ENCODE results near the gene FBXO39. TPM values are rescaled to one million over a fixed set of nuclear protein-coding genes. Genes with fewer than 3 reads are reported as not detected.
"Not testable (repeated sequence)": the region's sequence is repeated elsewhere in the genome, so short reads cannot be mapped to it uniquely, and the experiment has no call there.

FBXO39 gene
- polyA plus RNA-seq, 12 donors = 0.07 to 0.41 (median 0.20) TPM; not detected in 7

GRCh38 chr17:6789146-6789545 lies 13.1 kb downstream of the FBXO39 start:
- no peak for DNase-seq

- DNase-seq = no peak
Measured at GRCh38 chr17:6793748-6794493, 17.9 kb downstream of the FBXO39 start.

- DNase-seq = no peak
Measured at GRCh38 chr17:6796017-6796886, 20.2 kb downstream of the FBXO39 start.

- DNase-seq = no peak
Measured at GRCh38 chr17:6796887-6797490, 21.0 kb downstream of the FBXO39 start.

DNA sequence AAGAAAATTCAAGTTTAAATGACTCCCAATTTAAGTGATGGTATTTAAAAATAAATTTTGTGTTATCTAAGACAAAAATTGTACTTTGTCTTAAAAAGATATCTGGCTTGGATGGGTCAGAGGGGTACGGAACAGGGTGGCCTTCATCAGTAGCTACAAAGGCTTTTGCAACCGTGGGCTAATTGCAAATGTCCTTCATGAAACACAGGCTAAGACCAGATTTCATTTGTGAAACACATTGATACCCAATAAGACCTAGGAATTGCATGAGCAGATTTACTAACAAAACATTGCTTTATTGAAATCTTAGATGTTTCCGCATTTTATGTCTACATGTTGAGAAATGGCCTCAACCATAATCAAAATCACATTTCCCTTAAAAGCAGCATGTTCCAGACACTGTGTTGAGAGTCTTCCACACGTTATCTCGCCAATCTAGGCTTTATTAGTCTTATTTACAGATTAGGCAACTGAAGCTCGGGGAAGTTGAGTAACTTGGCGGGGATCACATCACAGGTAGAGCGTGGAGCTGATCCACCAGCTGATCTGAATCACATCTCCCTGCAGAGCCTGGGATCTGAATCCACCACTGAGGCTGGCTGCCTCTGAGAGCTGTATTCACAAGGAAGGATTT lies 21.8 kb downstream of the FBXO39 start:
- no peak for DNase-seq

GRCh38 chr17:6799738-6800137 lies 23.7 kb downstream of the FBXO39 start:
- no peak for DNase-seq

DNA sequence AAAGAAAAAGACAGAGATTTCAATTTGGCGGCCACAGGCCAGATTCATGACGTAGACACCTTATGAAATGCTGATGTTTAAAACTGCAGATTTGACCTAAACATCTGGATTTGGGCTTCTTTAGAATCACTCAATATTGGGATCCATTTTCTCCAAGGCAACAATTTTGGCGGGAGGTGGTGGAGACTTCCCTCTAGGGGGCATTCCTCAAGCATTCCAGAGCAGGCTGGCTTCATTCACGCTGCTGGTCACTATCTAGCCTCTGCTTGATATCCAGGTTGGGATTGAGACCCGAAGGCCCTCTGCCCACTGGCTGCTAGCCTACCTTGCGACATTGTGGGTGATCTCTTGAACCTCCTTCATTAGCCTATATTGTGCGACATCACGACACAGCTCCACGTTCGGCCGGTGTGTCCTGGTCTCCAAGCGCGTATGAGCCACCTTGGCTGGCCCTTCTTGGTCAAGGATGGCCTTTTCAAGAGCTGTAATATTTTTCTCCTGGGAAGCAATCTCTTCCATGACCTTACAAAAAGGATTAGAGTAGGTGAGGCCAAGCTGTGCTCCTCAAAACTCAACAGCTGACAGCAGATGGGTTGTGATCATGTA lies 24.5 kb downstream of the FBXO39 start:
- no peak for DNase-seq

- DNase-seq = no peak
Measured at GRCh38 chr17:6811510-6811909, 35.5 kb downstream of the FBXO39 start.

DNA sequence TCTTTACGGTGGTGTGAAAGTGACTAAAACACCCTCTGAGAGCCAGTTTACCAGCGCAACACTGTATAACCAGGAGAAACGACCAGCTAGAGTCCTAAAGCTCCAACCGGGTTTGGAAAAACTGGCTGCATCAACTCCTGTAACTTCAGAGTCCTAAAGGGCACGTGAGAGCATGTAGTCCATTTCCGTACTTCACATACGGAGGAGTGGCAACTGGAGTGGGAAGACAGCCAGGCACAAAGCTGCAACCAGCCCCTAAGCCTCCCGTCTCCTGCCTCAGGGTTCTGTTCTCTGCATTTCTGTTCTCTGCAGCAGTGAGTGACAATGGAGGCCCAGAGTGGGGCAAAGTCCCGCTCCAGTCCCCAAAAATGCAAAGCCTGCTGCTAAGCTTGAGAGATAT lies 36.3 kb downstream of the FBXO39 start:
- DNase-seq = no peak

- DNase-seq = no peak
Measured at GRCh38 chr17:6815775-6816174, 39.8 kb downstream of the FBXO39 start.

GRCh38 chr17:6816368-6816767 lies 40.4 kb downstream of the FBXO39 start:
- not testable (repeated sequence) for DNase-seq

DNA sequence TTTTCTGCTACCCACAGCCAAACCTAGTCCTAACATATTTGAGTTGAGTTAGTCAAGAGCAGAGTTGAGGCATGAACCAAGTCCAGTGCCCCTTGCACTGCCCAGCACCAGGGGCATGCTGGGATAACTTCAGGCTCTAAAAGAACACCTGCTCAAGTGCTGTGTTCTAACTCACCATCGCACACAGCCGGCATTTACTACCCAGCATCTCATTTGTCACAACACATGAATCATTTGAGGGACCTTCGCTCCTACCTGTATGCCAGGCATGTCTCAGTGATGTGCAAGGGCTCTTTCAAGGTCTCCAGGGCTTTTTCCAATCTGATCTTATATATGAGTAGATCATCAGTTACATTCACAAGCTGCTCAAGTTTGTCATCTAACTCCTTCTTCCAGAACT lies 42.9 kb downstream of the FBXO39 start:
- no peak for DNase-seq

DNA sequence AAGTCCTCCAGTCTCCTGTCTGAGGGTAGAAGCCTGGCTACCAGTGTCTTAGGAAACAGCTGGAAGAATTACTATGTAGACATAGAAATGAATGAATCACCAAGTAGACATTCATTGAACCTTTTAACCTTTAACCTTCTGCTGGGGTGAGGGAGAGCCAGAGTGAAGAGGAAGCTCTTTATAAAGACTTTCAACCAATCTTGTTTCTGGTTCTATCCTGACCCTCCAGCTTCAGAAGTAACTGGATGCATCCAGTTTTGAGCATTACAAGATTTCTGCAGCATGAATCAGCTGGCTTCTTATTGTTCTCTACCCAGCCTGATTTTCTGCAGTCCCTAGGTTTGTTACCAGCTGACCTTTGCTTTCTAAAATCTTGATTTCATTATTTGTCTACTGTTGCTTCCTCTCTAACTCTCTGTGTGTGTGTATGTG lies 47.0 kb downstream of the FBXO39 start:
- DNase-seq = no peak

GRCh38 chr17:6830383-6830986 lies 54.5 kb downstream of the FBXO39 start:
- DNase-seq = no peak

- peak; percentile 65 for DNase-seq
Measured at GRCh38 chr17:6831661-6832263, 55.7 kb downstream of the FBXO39 start, which contains the start of gene TEKT1. Gene TEKT1, minus strand, starts transcription at chr17:6831729. Its CDS starts 1,353 bp downstream, at chr17:6830376.

Other genes with a start within 250 kb of the FBXO39 start
- 10 to 100 TPM in 1 of 12 donors, 1 to 10 TPM in 10, not detected in 1; 2.5 to 10.3 (median 5.8) TPM for gene PITPNM3, start 219.7 kb upstream of the FBXO39 start, polyA plus RNA-seq (ENCODE audit: insufficient read length in 12 of 12)
- 10 to 100 TPM in 11 of 12 donors, not detected in 1; 10.9 to 41.8 (median 12.7) TPM for gene KIAA0753, start 135.5 kb upstream of the FBXO39 start, polyA plus RNA-seq (ENCODE audit: insufficient read length in 12 of 12)
- gene TXNDC17, start 135.2 kb upstream of the FBXO39 start, polyA plus RNA-seq (ENCODE audit: insufficient read length in 12 of 12) = 10 to 100 TPM in 11 of 12 donors, not detected in 1; 40.2 to 72.6 (median 51.5) TPM
- gene MED31, start 124.6 kb upstream of the FBXO39 start, polyA plus RNA-seq (ENCODE audit: insufficient read length in 12 of 12) = 10 to 100 TPM in 11 of 12 donors, not detected in 1; 11.9 to 26.8 (median 18.4) TPM
- gene C17orf100, start 124.5 kb upstream of the FBXO39 start, polyA plus RNA-seq (ENCODE audit: insufficient read length in 12 of 12) = 1 to 10 TPM in 10 of 12 donors, not detected in 2; 2.5 to 5.5 (median 3.6) TPM
- 1 to 10 TPM in 1 of 12 donors, under 1 TPM in 8, not detected in 3; 0.11 to 1.9 (median 0.22) TPM for gene SLC13A5, start 62.8 kb upstream of the FBXO39 start, polyA plus RNA-seq (ENCODE audit: insufficient read length in 12 of 12)
- gene XAF1, start 20.2 kb upstream of the FBXO39 start, polyA plus RNA-seq (ENCODE audit: insufficient read length in 12 of 12) = 10 to 100 TPM in 6 of 12 donors, 1 to 10 TPM in 4, not detected in 2; 4.7 to 24.0 (median 12.5) TPM
- under 1 TPM in 2 of 12 donors, not detected in 10; 0.09 to 0.40 TPM for gene TEKT1, start 55.5 kb downstream of the FBXO39 start, polyA plus RNA-seq (ENCODE audit: insufficient read length in 12 of 12)
- gene ALOX12, start 219.8 kb downstream of the FBXO39 start, polyA plus RNA-seq (ENCODE audit: insufficient read length in 12 of 12) = 1 to 10 TPM in 6 of 12 donors, under 1 TPM in 4, not detected in 2; 0.62 to 4.0 (median 1.3) TPM
- gene RNASEK, start 236.4 kb downstream of the FBXO39 start, polyA plus RNA-seq (ENCODE audit: insufficient read length in 12 of 12) = 100 to 1,000 TPM in 10 of 12 donors, 10 to 100 TPM in 1, not detected in 1; 89.8 to 231 (median 118) TPM
- gene BCL6B, start 246.8 kb downstream of the FBXO39 start, polyA plus RNA-seq (ENCODE audit: insufficient read length in 12 of 12) = 10 to 100 TPM in 11 of 12 donors, not detected in 1; 16.2 to 24.7 (median 18.8) TPM